Smooth muscle cell (in vitro differentiated cells): Measurements from ENCODE around the gene PPP1R8. TPM values are rescaled to one million over a fixed set of nuclear protein-coding genes. Genes with fewer than 3 reads are reported as not detected.

ENCODE experiments used
- DNase-seq: peaks from one replicate; lab custom pipeline; 2025; ENCODE audit not compliant: unreplicated experiment; lab: John Stamatoyannopoulos, UW
- H2AFZ ChIP-seq: fragments of 200-600 bp; sonication (generic); 2 replicates; pipeline ENCODE4 v1.6.0; 2016; ENCODE audit warnings: antibody characterized with exemption, low read depth, mild to moderate bottlenecking
- H3F3A ChIP-seq: fragments of 200-600 bp; sonication (generic); 2 replicates; pipeline ENCODE4 v1.6.0; 2017; ENCODE audit warnings: antibody characterized with exemption, low read depth
- H3K27ac ChIP-seq: fragments of 200-600 bp; sonication (generic); 2 replicates; pipeline ENCODE4 v1.5.1; 2016; ENCODE audit warnings: low read depth, mild to moderate bottlenecking
- H3K27me3 ChIP-seq: fragments of 200-600 bp; sonication (generic); 2 replicates; pipeline ENCODE4 v1.6.1; 2016; ENCODE audit warnings: low read depth, mild to moderate bottlenecking
- H3K36me3 ChIP-seq: fragments of 200-600 bp; sonication (generic); 2 replicates; pipeline ENCODE4 v1.5.1; 2016; ENCODE audit warnings: low read depth
- H3K4me1 ChIP-seq: fragments of 200-600 bp; sonication (generic); 2 replicates; pipeline ENCODE4 v1.5.1; 2016; ENCODE audit warnings: low read depth
- H3K4me2 ChIP-seq: fragments of 200-600 bp; sonication (generic); 2 replicates; pipeline ENCODE4 v1.6.0; 2016; ENCODE audit warnings: mild to moderate bottlenecking
- H3K4me3 ChIP-seq: fragments of 200-600 bp; sonication (generic); 2 replicates; pipeline ENCODE4 v1.5.1; 2016; ENCODE audit warnings: mild to moderate bottlenecking
- H3K79me2 ChIP-seq: fragments of 200-600 bp; sonication (generic); 2 replicates; pipeline ENCODE4 v1.6.0; 2016; ENCODE audit warnings: low read depth, mild to moderate bottlenecking
- H3K9ac ChIP-seq: fragments of 200-600 bp; sonication (generic); 2 replicates; pipeline ENCODE4 v1.6.0; 2016; ENCODE audit warnings: low read depth
- H3K9me3 ChIP-seq: fragments of 200-600 bp; sonication (generic); replicated peaks from 2 replicates; pipeline ENCODE4 v1.5.1; 2016; ENCODE audit warnings: low read depth
- H4K20me1 ChIP-seq: fragments of 200-600 bp; sonication (generic); 2 replicates; pipeline ENCODE4 v1.6.0; 2016; ENCODE audit warnings: low read depth
- WGBS: methylation state at CpG from one replicate; pipeline ENCODE4 v1.1.7; 2016; ENCODE audit warnings: low lambda C conversion rate; 5-methylcytosine and 5-hydroxymethylcytosine counted together
- polyA plus RNA-seq: library from polyadenylated mRNA; unstranded; fragments of >200 nt; fragmentation: Nextera tagmentation; extraction: Ambion mirVana; gene quantifications from 2 replicates; pipeline ENCODE4 v1.2.1, GENCODE V29; 2016
- total RNA-seq: library from RNA; depleted of rRNA; stranded (reverse); fragments of >200 nt; gene quantifications from 2 replicates; pipeline ENCODE4 v1.2.3, GENCODE V29; 2014
- TF ChIP-seq, protein P1 (sequence below): fragments of 200-600 bp; sonication (generic); IDR thresholded peaks from 2 replicates; pipeline ENCODE4 v1.5.1; 2017; ENCODE audit warnings: borderline replicate concordance, mild to moderate bottlenecking, antibody characterized with exemption; ENCODE audit not compliant: insufficient read depth, poor library complexity, severe bottlenecking

Gene PPP1R8
- total and polyA plus RNA-seq, 2 experiments from 2014 or later, result 14.4 to 36.4 TPM

DNA sequence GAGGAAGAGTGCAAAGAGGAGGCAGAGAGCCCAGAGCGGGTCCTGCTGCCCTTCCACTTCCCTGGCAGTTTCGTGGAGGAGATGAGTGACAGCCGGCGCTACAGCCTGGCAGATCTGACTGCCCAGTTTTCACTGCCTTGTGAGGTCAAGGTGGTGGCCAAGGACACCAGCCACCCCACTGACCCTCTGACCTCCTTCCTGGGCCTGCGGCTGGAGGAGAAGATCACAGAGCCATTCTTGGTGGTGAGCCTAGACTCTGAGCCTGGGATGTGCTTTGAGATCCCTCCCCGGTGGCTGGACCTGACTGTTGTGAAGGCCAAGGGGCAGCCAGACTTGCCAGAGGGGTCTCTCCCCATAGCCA lies 51.9 kb downstream of the PPP1R8 start:
- H3K27me3 ChIP-seq, result no peaks in the 10 kb centered on the region
- TF ChIP-seq, protein P1, sequence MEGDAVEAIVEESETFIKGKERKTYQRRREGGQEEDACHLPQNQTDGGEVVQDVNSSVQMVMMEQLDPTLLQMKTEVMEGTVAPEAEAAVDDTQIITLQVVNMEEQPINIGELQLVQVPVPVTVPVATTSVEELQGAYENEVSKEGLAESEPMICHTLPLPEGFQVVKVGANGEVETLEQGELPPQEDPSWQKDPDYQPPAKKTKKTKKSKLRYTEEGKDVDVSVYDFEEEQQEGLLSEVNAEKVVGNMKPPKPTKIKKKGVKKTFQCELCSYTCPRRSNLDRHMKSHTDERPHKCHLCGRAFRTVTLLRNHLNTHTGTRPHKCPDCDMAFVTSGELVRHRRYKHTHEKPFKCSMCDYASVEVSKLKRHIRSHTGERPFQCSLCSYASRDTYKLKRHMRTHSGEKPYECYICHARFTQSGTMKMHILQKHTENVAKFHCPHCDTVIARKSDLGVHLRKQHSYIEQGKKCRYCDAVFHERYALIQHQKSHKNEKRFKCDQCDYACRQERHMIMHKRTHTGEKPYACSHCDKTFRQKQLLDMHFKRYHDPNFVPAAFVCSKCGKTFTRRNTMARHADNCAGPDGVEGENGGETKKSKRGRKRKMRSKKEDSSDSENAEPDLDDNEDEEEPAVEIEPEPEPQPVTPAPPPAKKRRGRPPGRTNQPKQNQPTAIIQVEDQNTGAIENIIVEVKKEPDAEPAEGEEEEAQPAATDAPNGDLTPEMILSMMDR, result no peak
- no peak overlapping the region for H3K4me2 ChIP-seq
- no peaks in the 10 kb centered on the region for H3K9me3 ChIP-seq
- no peak overlapping the region for H2AFZ ChIP-seq
- H3K27ac ChIP-seq, result no peak overlapping the region
- no peaks in the 10 kb centered on the region for H3K79me2 ChIP-seq
- 100% methylated on average over 6 of the region's 6 CpGs for WGBS
- H3F3A ChIP-seq, result no peaks in the 10 kb centered on the region
- H3K36me3 ChIP-seq, result no peaks in the 10 kb centered on the region
- H3K4me1 ChIP-seq, result no peaks in the 10 kb centered on the region
- no peak overlapping the region for H3K4me3 ChIP-seq
- H3K9ac ChIP-seq, result no peak overlapping the region
- no peak for DNase-seq
- H4K20me1 ChIP-seq, result no peaks in the 10 kb centered on the region

DNA sequence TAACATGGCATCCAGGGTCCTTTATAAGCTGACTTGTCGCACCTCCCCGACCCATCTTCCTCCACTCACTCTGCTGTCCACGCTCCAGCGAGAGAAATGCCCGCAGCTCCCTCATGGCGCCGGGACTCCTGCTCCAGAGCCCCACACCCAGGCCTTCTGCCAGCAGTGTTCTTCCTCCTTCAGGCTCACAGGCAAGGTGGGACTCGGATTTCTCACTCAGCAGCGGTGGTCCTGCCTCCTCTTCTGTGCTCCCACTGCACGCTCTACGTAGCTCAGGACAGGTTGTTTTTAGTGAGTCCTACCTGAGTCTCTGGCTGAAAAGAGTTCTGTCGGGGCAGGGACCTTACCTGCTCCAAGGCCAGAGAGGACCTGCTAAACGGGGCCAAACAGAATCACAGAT lies 53.0 kb downstream of the PPP1R8 start:
- 93% methylated on average over 13 of the region's 13 CpGs for WGBS
- Histone ChIP-seq H3K27me3 (no peaks in the 10 kb centered on the region), H2AFZ (no peak overlapping the region), H3K4me3 (no peak overlapping the region), H3F3A (no peaks in the 10 kb centered on the region), H3K4me2 (no peak overlapping the region), H3K36me3 (no peaks in the 10 kb centered on the region), H4K20me1 (no peaks in the 10 kb centered on the region), H3K27ac (no peak overlapping the region), H3K4me1 (no peaks in the 10 kb centered on the region), H3K9ac (no peak overlapping the region), H3K79me2 (no peaks in the 10 kb centered on the region), H3K9me3 (no peaks in the 10 kb centered on the region)
- DNase-seq, result no peak
- TF ChIP-seq, protein P1, result no peak

DNA sequence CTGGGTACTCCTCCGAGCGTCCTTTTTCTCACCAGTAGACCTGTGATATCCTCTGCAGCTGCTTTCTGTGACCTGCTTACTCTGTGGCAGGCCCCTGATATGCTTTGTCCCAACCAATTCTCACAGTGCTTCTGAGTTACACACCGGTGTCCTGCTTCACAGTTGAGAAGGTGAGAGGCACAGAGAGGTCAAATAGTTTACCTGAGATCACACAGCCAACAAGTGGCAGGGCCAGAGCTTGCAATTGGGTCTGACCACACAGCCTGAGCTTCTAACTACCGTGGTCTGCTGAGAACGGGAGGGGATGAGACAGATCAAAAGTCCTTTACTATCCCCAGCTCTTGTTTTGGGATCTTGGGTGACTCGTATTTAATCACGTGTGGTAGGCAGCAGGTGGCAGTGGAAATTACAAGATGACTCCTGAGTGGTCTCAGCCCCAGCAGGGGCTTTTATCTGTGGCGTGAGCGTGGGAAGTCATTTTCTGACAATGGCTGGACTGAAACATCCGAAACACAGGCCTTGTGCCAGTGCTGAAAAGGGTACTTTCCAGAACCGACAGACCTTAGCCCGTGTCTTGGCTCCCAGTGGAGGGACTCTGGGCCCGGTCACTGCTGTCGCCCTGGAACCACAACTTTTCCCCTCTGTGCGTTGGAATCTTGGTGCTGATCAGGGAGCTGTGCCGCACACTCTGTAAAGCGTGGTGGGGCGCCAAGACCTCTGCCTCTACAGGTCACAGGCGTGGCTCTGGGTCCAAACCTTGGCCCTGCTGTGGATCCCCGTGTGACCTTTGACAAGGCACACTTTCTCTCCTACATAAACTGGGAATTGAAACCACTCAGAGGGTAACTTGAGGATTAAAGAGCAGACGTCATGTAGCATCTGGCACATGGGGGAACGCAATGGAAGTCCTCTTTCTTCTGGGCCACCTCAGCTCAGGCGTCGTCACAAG lies 53.7 kb downstream of the PPP1R8 start:
- no peaks in the 10 kb centered on the region for H3K27me3 ChIP-seq
- WGBS, result 93% methylated on average over 24 of the region's 24 CpGs
- no peak overlapping the region for H3K27ac ChIP-seq
- H3K36me3 ChIP-seq, result no peaks in the 10 kb centered on the region
- H3K4me3 ChIP-seq, result no peak overlapping the region
- no peak overlapping the region for H2AFZ ChIP-seq
- TF ChIP-seq, protein P1, result no peak
- no peaks in the 10 kb centered on the region for H3F3A ChIP-seq
- no peaks in the 10 kb centered on the region for H3K9me3 ChIP-seq
- no peaks in the 10 kb centered on the region for H3K4me1 ChIP-seq
- no peaks in the 10 kb centered on the region for H4K20me1 ChIP-seq
- no peaks in the 10 kb centered on the region for H3K79me2 ChIP-seq
- DNase-seq, result no peak
- no peak overlapping the region for H3K4me2 ChIP-seq
- H3K9ac ChIP-seq, result no peak overlapping the region
